Measurements from ENCODE around the gene FBXL16.
A peak's percentile ranks its signal among the peaks of the same experiment; 100 is the strongest.

FBXL16 gene

DNA sequence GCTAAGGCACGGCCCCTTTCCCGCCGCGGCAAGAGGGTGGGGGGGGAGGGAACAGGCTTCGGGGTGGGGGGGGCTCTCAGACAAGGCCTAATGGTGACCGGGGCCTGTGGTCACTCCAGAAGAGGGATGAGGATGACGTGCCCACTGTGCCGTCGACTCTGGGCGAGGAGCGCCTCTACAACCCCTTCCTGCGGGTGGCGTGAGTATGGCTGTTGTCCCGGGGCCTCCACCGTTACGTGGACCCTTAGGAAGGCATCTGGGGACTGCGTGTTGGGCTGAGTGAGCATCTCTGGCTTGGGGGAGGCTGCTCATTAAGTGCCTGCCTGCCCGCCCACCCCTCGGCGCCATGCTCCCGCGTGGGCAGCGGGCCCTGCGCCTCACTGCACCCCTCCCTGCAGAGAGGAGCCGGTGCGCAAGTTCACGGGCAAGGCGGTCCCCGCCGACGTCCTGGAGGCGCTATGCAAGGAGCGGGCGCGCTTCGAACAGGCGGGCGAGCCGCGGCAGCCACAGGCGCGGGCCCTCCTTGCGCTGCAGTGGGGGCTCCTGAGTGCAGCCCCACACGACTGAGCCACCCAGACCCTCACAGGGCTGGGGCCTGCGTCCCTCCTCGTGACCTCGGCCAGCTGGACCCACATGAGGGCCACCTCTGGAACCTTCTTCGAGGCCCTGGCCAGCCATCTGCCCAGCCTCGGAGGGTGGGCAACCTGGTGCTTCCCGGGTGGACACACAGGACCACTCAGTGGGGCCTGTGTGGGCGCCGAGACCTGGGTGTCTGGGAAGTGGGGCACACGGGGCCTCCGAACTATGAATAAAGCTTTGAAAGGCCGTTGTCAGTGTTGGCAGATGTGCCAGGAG lies 23.5 kb upstream of the FBXL16 start:
- peaks cover 0 to 19% of the 10 kb centered on the region in 2 experiments for H3K27me3 ChIP-seq (ENCODE audit: control insufficient read depth in 1 of 2, insufficient read depth in 1 of 2, low read length in 2 of 2)
- no peak overlapping the region for H3K9ac ChIP-seq (ENCODE audit: low read length)
- 70% methylated on average over 55 of the region's 55 CpGs for WGBS

GRCh38 chr16:728131-728889 lies 22.7 kb upstream of the FBXL16 start:
- peak overlapping the region; percentile 34 for H2BK15ac ChIP-seq (ENCODE audit: low read depth, poor library complexity, severe bottlenecking)
- peaks cover 0 to 19% of the 10 kb centered on the region in 2 experiments for H3K27me3 ChIP-seq (ENCODE audit: control insufficient read depth in 1 of 2, insufficient read depth in 1 of 2, low read length in 2 of 2)
- H3K27ac ChIP-seq (ENCODE audit: low read length, poor library complexity, severe bottlenecking) = no peak overlapping the region
- H2BK120ac ChIP-seq (ENCODE audit: low read depth, low read length) = peak overlapping the region; percentile 44
- 1% methylated on average over 45 of the region's 80 CpGs for WGBS
- peak overlapping the region; percentile 31 for H4K8ac ChIP-seq (ENCODE audit: low read length)
- H3K4me1 ChIP-seq (ENCODE audit: control insufficient read depth, insufficient read depth, low read depth, low read length) = peaks cover 38% of the 10 kb centered on the region
- peak overlapping the region in 1 of 2 experiments; percentile 94 for H3K14ac ChIP-seq (ENCODE audit: low read length in 2 of 2)
- H3K4ac ChIP-seq (ENCODE audit: low read depth in 1 of 2, low read length in 2 of 2) = peak overlapping the region in 1 of 2 experiments; percentile 78
- DNase-seq = peak; percentile 89
- H3K18ac ChIP-seq (ENCODE audit: low read depth in 1 of 2, low read length in 2 of 2) = peak overlapping the region; percentile 40 to 98
- H3K36me3 ChIP-seq (ENCODE audit: control insufficient read depth in 1 of 2, insufficient read depth in 2 of 2, low read depth in 1 of 2, low read length in 2 of 2) = peaks cover 12 to 49% of the 10 kb centered on the region in 2 experiments
- H2AFZ ChIP-seq (ENCODE audit: low read depth, low read length) = peak overlapping the region; percentile 68
- H3K9me3 ChIP-seq (ENCODE audit: control insufficient read depth, low read length) = no peaks in the 10 kb centered on the region
- peak overlapping the region; percentile 22 for H3K9ac ChIP-seq (ENCODE audit: low read length)
- H2BK12ac ChIP-seq (ENCODE audit: low read length in 2 of 2) = peak overlapping the region in 1 of 2 experiments; percentile 27
- no peak overlapping the region for H2AK5ac ChIP-seq (ENCODE audit: low read length, severe bottlenecking)
- H3K23ac ChIP-seq (ENCODE audit: low read length in 2 of 2) = peak overlapping the region in 1 of 2 experiments; percentile 94
- H4K91ac ChIP-seq (ENCODE audit: low read length) = peak overlapping the region; percentile 93
- H3K4me3 ChIP-seq (ENCODE audit: insufficient read depth in 1 of 2, low read depth in 1 of 2, low read length in 2 of 2) = peak overlapping the region; percentile 56 to 82
- no peak overlapping the region for H2BK5ac ChIP-seq (ENCODE audit: low read depth, low read length, poor library complexity, severe bottlenecking)
- peak overlapping the region; percentile 93 for H3K4me2 ChIP-seq (ENCODE audit: low read length, poor library complexity, severe bottlenecking)
- H3K79me1 ChIP-seq (replicated peaks; ENCODE audit: low read length, poor library complexity, severe bottlenecking) = no peaks in the 10 kb centered on the region

More for the DNA sequence above, 23.5 kb upstream of the FBXL16 start:
- peak overlapping the region in 1 of 2 experiments; percentile 41 for H3K18ac ChIP-seq (ENCODE audit: low read depth in 1 of 2, low read length in 2 of 2)
- H4K8ac ChIP-seq (ENCODE audit: low read length) = no peak overlapping the region
- peak; percentile 33 for DNase-seq
- H3K4ac ChIP-seq (ENCODE audit: low read depth in 1 of 2, low read length in 2 of 2) = no peak overlapping the region
- H3K23ac ChIP-seq (ENCODE audit: low read length in 2 of 2) = no peak overlapping the region
- no peak overlapping the region for H2AFZ ChIP-seq (ENCODE audit: low read depth, low read length)
- no peaks in the 10 kb centered on the region for H3K9me3 ChIP-seq (ENCODE audit: control insufficient read depth, low read length)
- H3K27ac ChIP-seq (ENCODE audit: low read length, poor library complexity, severe bottlenecking) = no peak overlapping the region
- no peak overlapping the region for H3K14ac ChIP-seq (ENCODE audit: low read length in 2 of 2)
- H2BK120ac ChIP-seq (ENCODE audit: low read depth, low read length) = no peak overlapping the region
- peak overlapping the region; percentile 93 for H3K4me2 ChIP-seq (ENCODE audit: low read length, poor library complexity, severe bottlenecking)
- H2AK5ac ChIP-seq (ENCODE audit: low read length, severe bottlenecking) = no peak overlapping the region
- H3K36me3 ChIP-seq (ENCODE audit: control insufficient read depth in 1 of 2, insufficient read depth in 2 of 2, low read depth in 1 of 2, low read length in 2 of 2) = peaks cover 20 to 53% of the 10 kb centered on the region in 2 experiments
- peak overlapping the region; percentile 59 for H4K91ac ChIP-seq (ENCODE audit: low read length)
- peaks cover 38% of the 10 kb centered on the region for H3K4me1 ChIP-seq (ENCODE audit: control insufficient read depth, insufficient read depth, low read depth, low read length)
- H2BK12ac ChIP-seq (ENCODE audit: low read length in 2 of 2) = peak overlapping the region in 1 of 2 experiments; percentile 33
- H3K79me1 ChIP-seq (replicated peaks; ENCODE audit: low read length, poor library complexity, severe bottlenecking) = no peaks in the 10 kb centered on the region
- peak overlapping the region; percentile 8 to 67 for H3K4me3 ChIP-seq (ENCODE audit: insufficient read depth in 1 of 2, low read depth in 1 of 2, low read length in 2 of 2)
- H2BK5ac ChIP-seq (ENCODE audit: low read depth, low read length, poor library complexity, severe bottlenecking) = no peak overlapping the region
- H2BK15ac ChIP-seq (ENCODE audit: low read depth, poor library complexity, severe bottlenecking) = no peak overlapping the region

GRCh38 chr16:727291-727977 lies 21.8 kb upstream of the FBXL16 start:
- peak overlapping the region in 1 of 2 experiments; percentile 92 for H3K14ac ChIP-seq (ENCODE audit: low read length in 2 of 2)
- H2BK120ac ChIP-seq (ENCODE audit: low read depth, low read length) = peak overlapping the region; percentile 44
- peaks cover 38% of the 10 kb centered on the region for H3K4me1 ChIP-seq (ENCODE audit: control insufficient read depth, insufficient read depth, low read depth, low read length)
- peak overlapping the region; percentile 51 for H2AFZ ChIP-seq (ENCODE audit: low read depth, low read length)
- no peaks in the 10 kb centered on the region for H3K9me3 ChIP-seq (ENCODE audit: control insufficient read depth, low read length)
- H3K4me3 ChIP-seq (ENCODE audit: insufficient read depth in 1 of 2, low read depth in 1 of 2, low read length in 2 of 2) = peak overlapping the region; percentile 56 to 82
- DNase-seq = no peak
- no peak overlapping the region for H2BK5ac ChIP-seq (ENCODE audit: low read depth, low read length, poor library complexity, severe bottlenecking)
- peaks cover 6 to 49% of the 10 kb centered on the region in 2 experiments for H3K36me3 ChIP-seq (ENCODE audit: control insufficient read depth in 1 of 2, insufficient read depth in 2 of 2, low read depth in 1 of 2, low read length in 2 of 2)
- H4K8ac ChIP-seq (ENCODE audit: low read length) = peak overlapping the region; percentile 47
- H3K4me2 ChIP-seq (ENCODE audit: low read length, poor library complexity, severe bottlenecking) = peak overlapping the region; percentile 93
- H3K18ac ChIP-seq (ENCODE audit: low read depth in 1 of 2, low read length in 2 of 2) = peak overlapping the region; percentile 71 to 98
- H3K23ac ChIP-seq (ENCODE audit: low read length in 2 of 2) = peak overlapping the region in 1 of 2 experiments; percentile 63
- H3K9ac ChIP-seq (ENCODE audit: low read length) = peak overlapping the region; percentile 84
- H3K4ac ChIP-seq (ENCODE audit: low read depth in 1 of 2, low read length in 2 of 2) = peak overlapping the region; percentile 19 to 95
- H3K79me1 ChIP-seq (replicated peaks; ENCODE audit: low read length, poor library complexity, severe bottlenecking) = no peaks in the 10 kb centered on the region
- H3K27ac ChIP-seq (ENCODE audit: low read length, poor library complexity, severe bottlenecking) = no peak overlapping the region
- H4K91ac ChIP-seq (ENCODE audit: low read length) = peak overlapping the region; percentile 67
- 2% methylated on average over 53 of the region's 61 CpGs for WGBS
- peak overlapping the region in 1 of 2 experiments; percentile 83 for H2BK12ac ChIP-seq (ENCODE audit: low read length in 2 of 2)
- peak overlapping the region; percentile 55 for H2BK15ac ChIP-seq (ENCODE audit: low read depth, poor library complexity, severe bottlenecking)
- H2AK5ac ChIP-seq (ENCODE audit: low read length, severe bottlenecking) = no peak overlapping the region
- peaks cover 0 to 19% of the 10 kb centered on the region in 2 experiments for H3K27me3 ChIP-seq (ENCODE audit: control insufficient read depth in 1 of 2, insufficient read depth in 1 of 2, low read length in 2 of 2)
